Measurements from ENCODE around the gene ERC2. TPM values are rescaled to one million over a fixed set of nuclear protein-coding genes. Genes with fewer than 3 reads are reported as not detected.

Gene ERC2
- polyA plus RNA-seq, 2 of the 4 experiments (the other 2 are of a cell fraction): 0.16 TPM; not detected in 1

DNA sequence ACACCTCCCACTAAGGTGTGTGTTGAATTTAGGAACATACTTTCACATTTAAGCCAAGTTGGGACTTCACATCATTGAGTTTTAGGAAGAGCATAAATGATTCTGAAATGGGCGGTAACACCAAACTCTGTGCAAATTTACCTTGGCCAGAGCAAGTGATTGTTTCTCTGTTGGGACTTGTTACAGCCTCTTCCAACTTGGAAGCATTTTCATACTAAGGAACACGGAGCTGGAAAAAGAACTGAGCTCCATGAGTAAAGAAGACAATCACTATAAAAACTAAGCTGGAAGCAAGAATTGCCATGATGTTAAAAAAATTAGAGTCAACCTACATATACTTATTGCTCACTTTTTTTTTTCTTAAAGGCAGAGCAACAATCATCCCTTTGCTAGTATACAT is 371.3 kb downstream of the ERC2 start:
- TF ChIP-seq TP53 (CRISPR knock-in tag; IDR thresholded peaks at IDR 0.05): no peak
- no peak for TF ChIP-seq FOSB (CRISPR knock-in tag; IDR thresholded peaks at IDR 0.05)
- TF ChIP-seq, protein P1, sequence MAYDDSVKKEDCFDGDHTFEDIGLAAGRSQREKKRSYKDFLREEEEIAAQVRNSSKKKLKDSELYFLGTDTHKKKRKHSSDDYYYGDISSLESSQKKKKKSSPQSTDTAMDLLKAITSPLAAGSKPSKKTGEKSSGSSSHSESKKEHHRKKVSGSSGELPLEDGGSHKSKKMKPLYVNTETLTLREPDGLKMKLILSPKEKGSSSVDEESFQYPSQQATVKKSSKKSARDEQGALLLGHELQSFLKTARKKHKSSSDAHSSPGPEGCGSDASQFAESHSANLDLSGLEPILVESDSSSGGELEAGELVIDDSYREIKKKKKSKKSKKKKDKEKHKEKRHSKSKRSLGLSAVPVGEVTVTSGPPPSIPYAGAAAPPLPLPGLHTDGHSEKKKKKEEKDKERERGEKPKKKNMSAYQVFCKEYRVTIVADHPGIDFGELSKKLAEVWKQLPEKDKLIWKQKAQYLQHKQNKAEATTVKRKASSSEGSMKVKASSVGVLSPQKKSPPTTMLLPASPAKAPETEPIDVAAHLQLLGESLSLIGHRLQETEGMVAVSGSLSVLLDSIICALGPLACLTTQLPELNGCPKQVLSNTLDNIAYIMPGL (CRISPR knock-in tag; IDR thresholded peaks at IDR 0.05; ENCODE audit: borderline replicate concordance): no peak
- no peak for TF ChIP-seq RNF2 (IDR thresholded peaks at IDR 0.05; ENCODE audit: borderline replicate concordance, low read depth)
- TF ChIP-seq, protein P2, sequence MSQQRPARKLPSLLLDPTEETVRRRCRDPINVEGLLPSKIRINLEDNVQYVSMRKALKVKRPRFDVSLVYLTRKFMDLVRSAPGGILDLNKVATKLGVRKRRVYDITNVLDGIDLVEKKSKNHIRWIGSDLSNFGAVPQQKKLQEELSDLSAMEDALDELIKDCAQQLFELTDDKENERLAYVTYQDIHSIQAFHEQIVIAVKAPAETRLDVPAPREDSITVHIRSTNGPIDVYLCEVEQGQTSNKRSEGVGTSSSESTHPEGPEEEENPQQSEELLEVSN (IDR thresholded peaks at IDR 0.05; ENCODE audit: borderline replicate concordance, low read depth): no peak
- TF ChIP-seq FOSL2 (IDR thresholded peaks at IDR 0.05): no peak
- no peak for TF ChIP-seq FOSL2 (CRISPR knock-in tag; IDR thresholded peaks at IDR 0.05)
- no peak for TF ChIP-seq KDM1A (IDR thresholded peaks at IDR 0.05; ENCODE audit: low read depth)
- TF ChIP-seq, protein P3, sequence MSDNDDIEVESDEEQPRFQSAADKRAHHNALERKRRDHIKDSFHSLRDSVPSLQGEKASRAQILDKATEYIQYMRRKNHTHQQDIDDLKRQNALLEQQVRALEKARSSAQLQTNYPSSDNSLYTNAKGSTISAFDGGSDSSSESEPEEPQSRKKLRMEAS (IDR thresholded peaks at IDR 0.05): no peak
- no peak for TF ChIP-seq ZFP36 (IDR thresholded peaks at IDR 0.05; ENCODE audit: borderline replicate concordance, partially characterized antibody)
- TF ChIP-seq POLR2A (IDR thresholded peaks at IDR 0.05; ENCODE audit: low read length): no peak
- no peak for TF ChIP-seq RCOR1 (IDR thresholded peaks at IDR 0.05; ENCODE audit: low read depth, low read length)
- TF ChIP-seq TFCP2L1 (CRISPR knock-in tag; IDR thresholded peaks at IDR 0.05): no peak
- TF ChIP-seq, protein P4, sequence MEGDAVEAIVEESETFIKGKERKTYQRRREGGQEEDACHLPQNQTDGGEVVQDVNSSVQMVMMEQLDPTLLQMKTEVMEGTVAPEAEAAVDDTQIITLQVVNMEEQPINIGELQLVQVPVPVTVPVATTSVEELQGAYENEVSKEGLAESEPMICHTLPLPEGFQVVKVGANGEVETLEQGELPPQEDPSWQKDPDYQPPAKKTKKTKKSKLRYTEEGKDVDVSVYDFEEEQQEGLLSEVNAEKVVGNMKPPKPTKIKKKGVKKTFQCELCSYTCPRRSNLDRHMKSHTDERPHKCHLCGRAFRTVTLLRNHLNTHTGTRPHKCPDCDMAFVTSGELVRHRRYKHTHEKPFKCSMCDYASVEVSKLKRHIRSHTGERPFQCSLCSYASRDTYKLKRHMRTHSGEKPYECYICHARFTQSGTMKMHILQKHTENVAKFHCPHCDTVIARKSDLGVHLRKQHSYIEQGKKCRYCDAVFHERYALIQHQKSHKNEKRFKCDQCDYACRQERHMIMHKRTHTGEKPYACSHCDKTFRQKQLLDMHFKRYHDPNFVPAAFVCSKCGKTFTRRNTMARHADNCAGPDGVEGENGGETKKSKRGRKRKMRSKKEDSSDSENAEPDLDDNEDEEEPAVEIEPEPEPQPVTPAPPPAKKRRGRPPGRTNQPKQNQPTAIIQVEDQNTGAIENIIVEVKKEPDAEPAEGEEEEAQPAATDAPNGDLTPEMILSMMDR (IDR thresholded peaks at IDR 0.05): no peak
- TF ChIP-seq JUN (IDR thresholded peaks at IDR 0.05): no peak
- H3K4me1 ChIP-seq: no peaks in the 10 kb centered on the region
- H3K9me3 ChIP-seq: no peaks in the 10 kb centered on the region
- ChIA-PET CTCF (no interaction called here), POLR2A (no interaction called here)
- WGBS (ENCODE audit: missing lambda C conversion rate): 78% methylated on average over 2 of the region's 2 CpGs
- DNase-seq (ENCODE audit: low read depth in 1 of 2, low spot score in 1 of 2): no peak
- no peak overlapping the region for H3K4me3 ChIP-seq
- ATAC-seq: no peak
- no peak overlapping the region for H3K4me2 ChIP-seq
- no peak for FAIRE-seq
- H3K27ac ChIP-seq: no peak overlapping the region

DNA sequence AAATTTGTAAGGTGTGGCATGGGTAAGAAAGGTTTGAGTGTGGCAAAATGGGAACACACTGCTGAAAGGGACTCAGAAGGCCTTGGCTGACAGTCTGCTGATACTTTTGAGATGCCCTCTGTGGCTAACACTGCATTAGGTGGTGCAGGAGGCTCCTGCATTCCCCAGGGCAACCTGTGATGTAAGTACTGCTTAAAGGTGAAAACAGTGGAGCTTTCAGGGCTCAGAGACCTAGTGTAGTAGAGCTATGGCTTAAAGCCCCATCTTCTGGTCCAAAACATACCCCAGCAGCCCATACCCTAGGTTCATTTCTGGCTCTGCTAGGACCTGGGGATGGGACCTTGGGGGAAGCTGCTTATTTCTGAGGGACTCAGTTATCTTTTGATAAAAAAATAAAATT is 374.1 kb downstream of the ERC2 start:
- CTCF ChIA-PET: no interaction called here
- no peak for TF ChIP-seq CEBPB (IDR thresholded peaks at IDR 0.05)
- TF ChIP-seq HEYL (CRISPR knock-in tag; IDR thresholded peaks at IDR 0.05): no peak
- TF ChIP-seq, protein P3 (IDR thresholded peaks at IDR 0.05): no peak
- no peak for TF ChIP-seq NPAS2 (CRISPR knock-in tag; IDR thresholded peaks at IDR 0.05; ENCODE audit: borderline replicate concordance)
- no peak for TF ChIP-seq GATA3 (IDR thresholded peaks at IDR 0.05; ENCODE audit: borderline replicate concordance)
- no peak for TF ChIP-seq SREBF2 (IDR thresholded peaks at IDR 0.05)
- TF ChIP-seq CBX2 (IDR thresholded peaks at IDR 0.05; ENCODE audit: borderline replicate concordance, low read depth): no peak
- TF ChIP-seq, protein P5, sequence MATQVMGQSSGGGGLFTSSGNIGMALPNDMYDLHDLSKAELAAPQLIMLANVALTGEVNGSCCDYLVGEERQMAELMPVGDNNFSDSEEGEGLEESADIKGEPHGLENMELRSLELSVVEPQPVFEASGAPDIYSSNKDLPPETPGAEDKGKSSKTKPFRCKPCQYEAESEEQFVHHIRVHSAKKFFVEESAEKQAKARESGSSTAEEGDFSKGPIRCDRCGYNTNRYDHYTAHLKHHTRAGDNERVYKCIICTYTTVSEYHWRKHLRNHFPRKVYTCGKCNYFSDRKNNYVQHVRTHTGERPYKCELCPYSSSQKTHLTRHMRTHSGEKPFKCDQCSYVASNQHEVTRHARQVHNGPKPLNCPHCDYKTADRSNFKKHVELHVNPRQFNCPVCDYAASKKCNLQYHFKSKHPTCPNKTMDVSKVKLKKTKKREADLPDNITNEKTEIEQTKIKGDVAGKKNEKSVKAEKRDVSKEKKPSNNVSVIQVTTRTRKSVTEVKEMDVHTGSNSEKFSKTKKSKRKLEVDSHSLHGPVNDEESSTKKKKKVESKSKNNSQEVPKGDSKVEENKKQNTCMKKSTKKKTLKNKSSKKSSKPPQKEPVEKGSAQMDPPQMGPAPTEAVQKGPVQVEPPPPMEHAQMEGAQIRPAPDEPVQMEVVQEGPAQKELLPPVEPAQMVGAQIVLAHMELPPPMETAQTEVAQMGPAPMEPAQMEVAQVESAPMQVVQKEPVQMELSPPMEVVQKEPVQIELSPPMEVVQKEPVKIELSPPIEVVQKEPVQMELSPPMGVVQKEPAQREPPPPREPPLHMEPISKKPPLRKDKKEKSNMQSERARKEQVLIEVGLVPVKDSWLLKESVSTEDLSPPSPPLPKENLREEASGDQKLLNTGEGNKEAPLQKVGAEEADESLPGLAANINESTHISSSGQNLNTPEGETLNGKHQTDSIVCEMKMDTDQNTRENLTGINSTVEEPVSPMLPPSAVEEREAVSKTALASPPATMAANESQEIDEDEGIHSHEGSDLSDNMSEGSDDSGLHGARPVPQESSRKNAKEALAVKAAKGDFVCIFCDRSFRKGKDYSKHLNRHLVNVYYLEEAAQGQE (IDR thresholded peaks at IDR 0.05): no peak
- TF ChIP-seq, protein P6, sequence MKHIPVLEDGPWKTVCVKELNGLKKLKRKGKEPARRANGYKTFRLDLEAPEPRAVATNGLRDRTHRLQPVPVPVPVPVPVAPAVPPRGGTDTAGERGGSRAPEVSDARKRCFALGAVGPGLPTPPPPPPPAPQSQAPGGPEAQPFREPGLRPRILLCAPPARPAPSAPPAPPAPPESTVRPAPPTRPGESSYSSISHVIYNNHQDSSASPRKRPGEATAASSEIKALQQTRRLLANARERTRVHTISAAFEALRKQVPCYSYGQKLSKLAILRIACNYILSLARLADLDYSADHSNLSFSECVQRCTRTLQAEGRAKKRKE (CRISPR knock-in tag; IDR thresholded peaks at IDR 0.05; ENCODE audit: low read depth): no peak
- TF ChIP-seq TFCP2L1 (CRISPR knock-in tag; IDR thresholded peaks at IDR 0.05): no peak
- TF ChIP-seq RAD21 (conservative IDR thresholded peaks at IDR 0.05 in 1 of 2, IDR thresholded peaks at IDR 0.05 in 1 of 2): no peak
- TF ChIP-seq BHLHE40 (IDR thresholded peaks at IDR 0.05; ENCODE audit: low read depth, low read length): no peak
- TF ChIP-seq MYC (IDR thresholded peaks at IDR 0.05; ENCODE audit: borderline replicate concordance, low read length): no peak
- no peak for TF ChIP-seq ZFP36 (IDR thresholded peaks at IDR 0.05; ENCODE audit: borderline replicate concordance, partially characterized antibody)
- TF ChIP-seq, protein P7, sequence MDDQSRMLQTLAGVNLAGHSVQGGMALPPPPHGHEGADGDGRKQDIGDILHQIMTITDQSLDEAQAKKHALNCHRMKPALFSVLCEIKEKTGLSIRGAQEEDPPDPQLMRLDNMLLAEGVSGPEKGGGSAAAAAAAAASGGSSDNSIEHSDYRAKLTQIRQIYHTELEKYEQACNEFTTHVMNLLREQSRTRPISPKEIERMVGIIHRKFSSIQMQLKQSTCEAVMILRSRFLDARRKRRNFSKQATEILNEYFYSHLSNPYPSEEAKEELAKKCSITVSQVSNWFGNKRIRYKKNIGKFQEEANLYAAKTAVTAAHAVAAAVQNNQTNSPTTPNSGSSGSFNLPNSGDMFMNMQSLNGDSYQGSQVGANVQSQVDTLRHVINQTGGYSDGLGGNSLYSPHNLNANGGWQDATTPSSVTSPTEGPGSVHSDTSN (IDR thresholded peaks at IDR 0.05): no peak

More for the DNA sequence above, 374.1 kb downstream of the ERC2 start:
- no peaks in the 10 kb centered on the region for H3K9me3 ChIP-seq
- H3K4me2 ChIP-seq: no peak overlapping the region
- no peak overlapping the region for H3K4me3 ChIP-seq
- no peaks in the 10 kb centered on the region for H3K4me1 ChIP-seq
- ATAC-seq: no peak
- DNase-seq (ENCODE audit: low read depth in 1 of 2, low spot score in 1 of 2): no peak
- POLR2A ChIA-PET: no interaction called here
- FAIRE-seq: no peak
- H3K27ac ChIP-seq: no peak overlapping the region
